MM.1S (cell line): ENCODE results near the gene SHISAL2A.

Experiments
- CTCF ChIP-seq: fragments of 300-600 bp; sonication (generic); IDR thresholded peaks from 2 replicates; pipeline ENCODE4 v1.5.1; 2016; ENCODE audit warnings: antibody characterized with exemption, low read length, mixed read lengths
- EZH2phosphoT487 ChIP-seq: fragments of 300-600 bp; sonication (generic); IDR thresholded peaks from 2 replicates; pipeline ENCODE4 v1.6.1; 2018; ENCODE audit warnings: antibody characterized with exemption, low read length

- no peak for TF ChIP-seq CTCF
- no peak for TF ChIP-seq EZH2phosphoT487
These were observed 60.9 kb downstream of the SHISAL2A start for GRCh38 chr1:52693843-52694242.
